K562 (cell line): ENCODE data around the gene ZC3H12A. TPM values are rescaled to one million over a fixed set of nuclear protein-coding genes. Genes with fewer than 3 reads are reported as not detected.

Source experiments
- CREB1 ChIP-seq, 2 experiments: sonication (generic) in 1 of 2; formaldehyde crosslinking in 1 of 2; IDR thresholded peaks; 2 replicates each; pipeline versions ENCODE4 v1.6.1 to v1.8.0; 2012 to 2022; ENCODE audit warnings: inconsistent platforms in 1 of 2, mild to moderate bottlenecking in 1 of 2, missing genetic modification reagents in 1 of 2, moderate library complexity in 1 of 2
- DNMT1 ChIP-seq: fragments of 450-650 bp; IDR thresholded peaks from 2 replicates; pipeline ENCODE4 v1.6.1; 2016; ENCODE audit warnings: antibody characterized with exemption, mild to moderate bottlenecking
- EGR1 ChIP-seq: fragments of 450-650 bp; conservative IDR thresholded peaks from 2 replicates; pipeline ENCODE4 v1.6.1; 2017; ENCODE audit warnings: mild to moderate bottlenecking
- FOS ChIP-seq: IDR thresholded peaks from 3 replicates; pipeline ENCODE4 v1.6.1; 2011; ENCODE audit not compliant: insufficient read length; ENCODE audit errors: extremely low read depth
- KAT7 ChIP-seq: sonication (generic); formaldehyde crosslinking; IDR thresholded peaks from 2 replicates; pipeline ENCODE4 v1.8.0; 2022; ENCODE audit warnings: missing genetic modification reagents, mild to moderate bottlenecking, borderline replicate concordance
- POU5F1 ChIP-seq: fragments of 150-350 bp; IDR thresholded peaks from 2 replicates; pipeline ENCODE4 v1.6.1; 2014; ENCODE audit warnings: borderline replicate concordance, low read length, low read depth, mild to moderate bottlenecking; ENCODE audit not compliant: partially characterized antibody
- SNAPC5 ChIP-seq: fragments of 250-450 bp; sonication (Bioruptor Pico); IDR thresholded peaks from 2 replicates; pipeline ENCODE4 v1.8.0; 2021; ENCODE audit warnings: moderate library complexity, mild to moderate bottlenecking, inconsistent platforms
- SUPT5H ChIP-seq: fragments of 450-650 bp; IDR thresholded peaks from 2 replicates; pipeline ENCODE4 v1.6.1; 2016
- TAF15 ChIP-seq: fragments of 200-400 bp; formaldehyde crosslinking; IDR thresholded peaks from 2 replicates; pipeline ENCODE4 v1.6.1; 2017; ENCODE audit warnings: mild to moderate bottlenecking, low read depth, low read length, moderate library complexity
- ZNF41 ChIP-seq: fragments of 250-450 bp; sonication (Bioruptor Pico); conservative IDR thresholded peaks from 2 replicates; pipeline ENCODE4 v1.4.0; 2020; ENCODE audit warnings: mild to moderate bottlenecking
- ZNF512 ChIP-seq: IDR thresholded peaks from 2 replicates; pipeline ENCODE4 v1.6.1; 2016; ENCODE audit warnings: missing genetic modification characterization, missing compliant biosample characterization
- polyA plus RNA-seq, 8 experiments: library from polyadenylated mRNA; depleted of rRNA in 4 of 8; stranded (reverse) in 5 of 8; unstranded in 3 of 8; fragments of >200 nt; fragmentation: Nextera tagmentation in 2 of 8; fragmentation: Illumina TruSeq in 1 of 8; extraction: Ambion mirVana in 2 of 8; extraction: Trizol in 1 of 8; gene quantifications; 2 replicates each; pipeline versions ENCODE4 v1.2.1 to v1.2.3, GENCODE V29; 2011 to 2014; ENCODE audit warnings: inconsistent platforms in 1 of 8, missing spikeins in 1 of 8
- total RNA-seq, 7 experiments: library from RNA; depleted of rRNA in 6 of 7; stranded (reverse); fragments of >200 nt in 6 of 7; fragmentation: Illumina TruSeq in 2 of 7; extraction: Trizol in 2 of 7; gene quantifications; 2 replicates each; pipeline versions ENCODE4 v1.2.1 to v1.2.3, GENCODE V29; 2011 to 2021; ENCODE audit warnings: low replicate concordance in 1 of 7

ZC3H12A gene
- total and polyA plus RNA-seq, 9 of the 15 experiments (the other 6 are each of a cell fraction or from before 2014, with no cell fraction given): 0.14 to 9.4 (median 6.7) TPM

GRCh38 chr1:37480581-37481288 is 6.4 kb downstream of the ZC3H12A start (continued):
- TF ChIP-seq TAF15: no peak
- no peak for TF ChIP-seq POU5F1
- TF ChIP-seq CREB1 (IDR thresholded peaks at IDR 0.05): 0 out of 2 replicates have a peak, but pooled peaks have one; percentile 7
- no peak for TF ChIP-seq CREB1 (CRISPR knock-in tag; IDR thresholded peaks at IDR 0.05)
- no peak for TF ChIP-seq ZNF41 (CRISPR knock-in tag)
- TF ChIP-seq SNAPC5 (CRISPR knock-in tag): no peak
- TF ChIP-seq DNMT1: no peak
- TF ChIP-seq ZNF512 (tag): no peak
- TF ChIP-seq EGR1: no peak
- TF ChIP-seq FOS: no peak
- TF ChIP-seq KAT7 (CRISPR knock-in tag): no peak
- no peak for TF ChIP-seq SUPT5H
